Measurements from ENCODE around the gene GFAP. TPM values are rescaled to one million over a fixed set of nuclear protein-coding genes. Genes with fewer than 3 reads are reported as not detected.

Gene GFAP
- total and polyA plus RNA-seq, 4 donors = 0.24 to 0.42 (median 0.33) TPM; not detected in 1

GRCh38 chr17:44880062-44880461, 35.2 kb downstream of the GFAP start:
- 97% methylated on average over 2 of the region's 2 CpGs for WGBS
- no peak for TF ChIP-seq RXRA (IDR thresholded peaks at IDR 0.05)
- no peak for TF ChIP-seq SP1 (IDR thresholded peaks at IDR 0.05)
- TF ChIP-seq CTCF (IDR thresholded peaks at IDR 0.05; ENCODE audit: low read depth, low read length, missing input control) = no peak
- no peak for TF ChIP-seq HNF4A (conservative IDR thresholded peaks at IDR 0.05)
- no peak for TF ChIP-seq ZBTB33 (IDR thresholded peaks at IDR 0.05)
- TF ChIP-seq FOXA1 (IDR thresholded peaks at IDR 0.05) = no peak
- no peak for TF ChIP-seq YY1 (IDR thresholded peaks at IDR 0.05)
- no peak for TF ChIP-seq RAD21 (IDR thresholded peaks at IDR 0.05)
- no peak for TF ChIP-seq JUND (IDR thresholded peaks at IDR 0.05)
- TF ChIP-seq, protein P1, sequence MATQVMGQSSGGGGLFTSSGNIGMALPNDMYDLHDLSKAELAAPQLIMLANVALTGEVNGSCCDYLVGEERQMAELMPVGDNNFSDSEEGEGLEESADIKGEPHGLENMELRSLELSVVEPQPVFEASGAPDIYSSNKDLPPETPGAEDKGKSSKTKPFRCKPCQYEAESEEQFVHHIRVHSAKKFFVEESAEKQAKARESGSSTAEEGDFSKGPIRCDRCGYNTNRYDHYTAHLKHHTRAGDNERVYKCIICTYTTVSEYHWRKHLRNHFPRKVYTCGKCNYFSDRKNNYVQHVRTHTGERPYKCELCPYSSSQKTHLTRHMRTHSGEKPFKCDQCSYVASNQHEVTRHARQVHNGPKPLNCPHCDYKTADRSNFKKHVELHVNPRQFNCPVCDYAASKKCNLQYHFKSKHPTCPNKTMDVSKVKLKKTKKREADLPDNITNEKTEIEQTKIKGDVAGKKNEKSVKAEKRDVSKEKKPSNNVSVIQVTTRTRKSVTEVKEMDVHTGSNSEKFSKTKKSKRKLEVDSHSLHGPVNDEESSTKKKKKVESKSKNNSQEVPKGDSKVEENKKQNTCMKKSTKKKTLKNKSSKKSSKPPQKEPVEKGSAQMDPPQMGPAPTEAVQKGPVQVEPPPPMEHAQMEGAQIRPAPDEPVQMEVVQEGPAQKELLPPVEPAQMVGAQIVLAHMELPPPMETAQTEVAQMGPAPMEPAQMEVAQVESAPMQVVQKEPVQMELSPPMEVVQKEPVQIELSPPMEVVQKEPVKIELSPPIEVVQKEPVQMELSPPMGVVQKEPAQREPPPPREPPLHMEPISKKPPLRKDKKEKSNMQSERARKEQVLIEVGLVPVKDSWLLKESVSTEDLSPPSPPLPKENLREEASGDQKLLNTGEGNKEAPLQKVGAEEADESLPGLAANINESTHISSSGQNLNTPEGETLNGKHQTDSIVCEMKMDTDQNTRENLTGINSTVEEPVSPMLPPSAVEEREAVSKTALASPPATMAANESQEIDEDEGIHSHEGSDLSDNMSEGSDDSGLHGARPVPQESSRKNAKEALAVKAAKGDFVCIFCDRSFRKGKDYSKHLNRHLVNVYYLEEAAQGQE (IDR thresholded peaks at IDR 0.05) = no peak
- no peak for TF ChIP-seq EGR1 (IDR thresholded peaks at IDR 0.05; ENCODE audit: low read depth in 2 of 2)
- TF ChIP-seq, protein P2, sequence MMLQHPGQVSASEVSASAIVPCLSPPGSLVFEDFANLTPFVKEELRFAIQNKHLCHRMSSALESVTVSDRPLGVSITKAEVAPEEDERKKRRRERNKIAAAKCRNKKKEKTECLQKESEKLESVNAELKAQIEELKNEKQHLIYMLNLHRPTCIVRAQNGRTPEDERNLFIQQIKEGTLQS (IDR thresholded peaks at IDR 0.05) = no peak
- TF ChIP-seq GABPA (IDR thresholded peaks at IDR 0.05 in 1 of 2, conservative IDR thresholded peaks at IDR 0.05 in 1 of 2) = no peak
- no peak for TF ChIP-seq MAX (IDR thresholded peaks at IDR 0.05)
- Histone ChIP-seq H3K4me3 (ENCODE audit: low read depth in 1 of 3, low read length in 3 of 3) (no peak overlapping the region), H3K27ac (ENCODE audit: low read depth in 1 of 2, low read length in 2 of 2) (no peak overlapping the region), H3K9me3 (ENCODE audit: control insufficient read depth in 4 of 4, low read length in 3 of 4) (no peaks in the 10 kb centered on the region), H3K9ac (ENCODE audit: low read depth in 1 of 2, low read length in 2 of 2) (no peak overlapping the region), H3K27me3 (ENCODE audit: control insufficient read depth in 4 of 4, insufficient read depth in 4 of 4, low read length in 3 of 4) (no peaks in the 10 kb centered on the region), H3K4me1 (ENCODE audit: control insufficient read depth in 4 of 4, insufficient read depth in 4 of 4, low read length in 3 of 4) (no peaks in the 10 kb centered on the region), H3K36me3 (ENCODE audit: control insufficient read depth in 4 of 4, insufficient read depth in 3 of 4, low read depth in 1 of 4, low read length in 3 of 4) (peaks cover 9 to 67% (median 46%) of the 10 kb centered on the region in 4 donors)
- no peak for DNase-seq (ENCODE audit: low spot score)

DNA sequence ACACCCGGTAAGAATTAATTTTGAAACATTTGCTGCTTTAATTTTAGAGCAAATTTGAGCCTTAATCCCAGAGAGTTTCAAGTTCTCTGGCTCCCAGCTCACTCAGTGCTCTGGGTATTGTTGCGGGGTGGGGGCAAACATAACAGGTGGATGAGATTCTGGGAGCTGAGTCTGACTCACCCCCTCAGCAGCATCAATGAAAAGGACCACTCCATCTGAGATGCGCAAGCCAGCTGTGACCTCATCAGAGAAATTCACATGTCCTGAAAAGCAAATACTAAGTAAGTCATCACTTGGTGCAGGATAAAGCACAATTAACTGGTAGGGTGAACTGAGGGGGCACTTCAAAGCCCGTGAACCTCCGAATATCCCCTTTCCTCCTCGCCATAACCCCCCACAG, 35.9 kb downstream of the GFAP start:
- no peaks in the 10 kb centered on the region for H3K27me3 ChIP-seq (ENCODE audit: control insufficient read depth in 4 of 4, insufficient read depth in 4 of 4, low read length in 3 of 4)
- WGBS = 90% methylated on average over 6 of the region's 6 CpGs
- H3K27ac ChIP-seq (ENCODE audit: low read depth in 1 of 2, low read length in 2 of 2) = no peak overlapping the region
- no peak overlapping the region for H3K4me3 ChIP-seq (ENCODE audit: low read depth in 1 of 3, low read length in 3 of 3)
- no peak overlapping the region for H3K9ac ChIP-seq (ENCODE audit: low read depth in 1 of 2, low read length in 2 of 2)
- DNase-seq (ENCODE audit: low spot score) = no peak
- no peaks in the 10 kb centered on the region for H3K9me3 ChIP-seq (ENCODE audit: control insufficient read depth in 4 of 4, low read length in 3 of 4)
- no peaks in the 10 kb centered on the region for H3K4me1 ChIP-seq (ENCODE audit: control insufficient read depth in 4 of 4, insufficient read depth in 4 of 4, low read length in 3 of 4)
- H3K36me3 ChIP-seq (ENCODE audit: control insufficient read depth in 4 of 4, insufficient read depth in 3 of 4, low read depth in 1 of 4, low read length in 3 of 4) = peaks cover 10 to 65% (median 44%) of the 10 kb centered on the region in 4 donors
- TF ChIP-seq TAF1 (conservative IDR thresholded peaks at IDR 0.05) (no peak), RAD21 (IDR thresholded peaks at IDR 0.05) (no peak), JUND (IDR thresholded peaks at IDR 0.05) (no peak), MAX (IDR thresholded peaks at IDR 0.05) (no peak), CTCF (IDR thresholded peaks at IDR 0.05; ENCODE audit: low read depth, low read length, missing input control) (no peak), ZBTB33 (IDR thresholded peaks at IDR 0.05) (no peak), EGR1 (IDR thresholded peaks at IDR 0.05; ENCODE audit: low read depth in 2 of 2) (no peak)
- TF ChIP-seq, protein P2 (IDR thresholded peaks at IDR 0.05) = no peak

Data from liver (tissue), 9 donors.